K562 (cell line): Measurements from ENCODE around the gene EPM2A. TPM values are rescaled to one million over a fixed set of nuclear protein-coding genes. Genes with fewer than 3 reads are reported as not detected.

Source experiments
- ATAC-seq: fragments of 200-7000 bp; cut with Tn5 transposase; 3 replicates; pipeline ENCODE4 v1.9.1; 2020; ENCODE audit warnings: moderate library complexity
- BruUV-seq: library from RNA; stranded (reverse); fragments of 400-500 nt; replicated peaks from 2 replicates; lab custom pipeline; 2021; lab: Mats Ljungman, UMichigan
- CTCF ChIA-PET: fragments of 300-600 bp; formaldehyde crosslinking; extraction: SDS; loops from one replicate; lab custom pipeline; 2021; ENCODE audit warnings: low intra/inter-chr PET ratio; lab: Yijun Ruan, JAX
- POLR2A ChIA-PET: fragments of 300-600, 350-650 bp; sonication (Branson Sonifier 250); formaldehyde crosslinking; extraction: SDS; loops from one replicate; lab custom pipeline; 2021; ENCODE audit warnings: antibody characterized with exemption, inconsistent platforms; lab: Yijun Ruan, JAX
- DNase-seq, 4 experiments: peaks; one replicate each; pipeline versions ENCODE4 v3.0.0 to v3.0.0-alpha.2; 2011 to 2018; ENCODE audit warnings: low spot score in 3 of 4, mixed read lengths in 3 of 4; ENCODE audit errors: extremely low read depth in 1 of 4
- FAIRE-seq: peaks from 2 replicates; lab custom pipeline; 2011; peaks lifted over from hg19 to GRCh38; lab: Jason Lieb, UNC
- H2AFZ ChIP-seq: 2 replicates; pipeline ENCODE4 v1.6.0; 2011; ENCODE audit warnings: low read depth, low read length, control low read depth, inconsistent platforms
- H3K27ac ChIP-seq: fragments of 200-600 bp; 3 replicates; pipeline ENCODE4 v1.8.0; 2011; ENCODE audit warnings: low read depth, mild to moderate bottlenecking, control low read depth, inconsistent platforms, low read length, moderate library complexity, mixed read lengths; ENCODE audit errors: extremely low read depth
- H3K27me3 ChIP-seq, 2 experiments: fragments of 300-600 bp in 1 of 2; 2 replicates in 1 of 2; 3 replicates in 1 of 2; pipeline versions ENCODE4 v1.6.0 to v1.8.0; 2011; ENCODE audit warnings: inconsistent platforms in 2 of 2, low read length in 2 of 2, mild to moderate bottlenecking in 1 of 2, mixed read lengths in 1 of 2, moderate library complexity in 1 of 2; ENCODE audit not compliant: control insufficient read depth in 2 of 2, insufficient read depth in 2 of 2
- H3K36me3 ChIP-seq: fragments of 300-600 bp; 3 replicates; pipeline ENCODE4 v1.8.0; 2011; ENCODE audit warnings: mild to moderate bottlenecking, low read length, inconsistent platforms; ENCODE audit not compliant: control insufficient read depth, insufficient read depth
- H3K4me1 ChIP-seq, 2 experiments: fragments of 200-600 bp in 1 of 2; replicated peaks in 1 of 2; 2 replicates in 1 of 2; 3 replicates in 1 of 2; pipeline versions ENCODE4 v1.5.1 to v1.8.0; 2011; ENCODE audit warnings: inconsistent platforms in 2 of 2, low read length in 2 of 2, mild to moderate bottlenecking in 1 of 2, mixed read lengths in 1 of 2, moderate library complexity in 1 of 2; ENCODE audit not compliant: control insufficient read depth in 2 of 2, insufficient read depth in 2 of 2
- H3K4me2 ChIP-seq: 2 replicates; pipeline ENCODE4 v1.6.1; 2011; ENCODE audit warnings: low read length, control low read depth, inconsistent platforms, mixed read lengths; ENCODE audit not compliant: insufficient read depth
- H3K4me3 ChIP-seq: fragments of 200-600 bp; sonication (generic), shearing (Covaris generic); 2 replicates; pipeline ENCODE4 v1.5.1; 2016; ENCODE audit warnings: control low read depth, inconsistent platforms
- H3K79me2 ChIP-seq: fragments of 200-600 bp; 3 replicates; pipeline ENCODE4 v1.8.0; 2011; ENCODE audit warnings: low read length, inconsistent platforms; ENCODE audit not compliant: control insufficient read depth, insufficient read depth
- H3K9ac ChIP-seq, 2 experiments: 2 replicates each; pipeline versions ENCODE4 v1.6.0 to v1.6.1; 2011; ENCODE audit warnings: low read depth in 2 of 2, low read length in 2 of 2, control low read depth in 1 of 2, inconsistent platforms in 1 of 2, mild to moderate bottlenecking in 1 of 2, mixed read lengths in 1 of 2; ENCODE audit not compliant: insufficient read depth in 1 of 2
- H3K9me1 ChIP-seq: one replicate; pipeline ENCODE4 v1.6.0; 2011; ENCODE audit warnings: inconsistent platforms, mild to moderate bottlenecking, low read length, moderate library complexity; ENCODE audit not compliant: control insufficient read depth, insufficient read depth
- H3K9me3 ChIP-seq: replicated peaks from 2 replicates; pipeline ENCODE4 v1.5.1; 2011; ENCODE audit warnings: low read depth, low read length, inconsistent platforms; ENCODE audit not compliant: control insufficient read depth, insufficient read depth
- H4K20me1 ChIP-seq: replicated peaks from 2 replicates; pipeline ENCODE4 v1.6.1; 2011; ENCODE audit warnings: low read length, inconsistent platforms, mixed read lengths; ENCODE audit not compliant: control insufficient read depth, insufficient read depth
- CEBPB ChIP-seq: fragments of 450-650 bp; IDR thresholded peaks from 2 replicates; pipeline ENCODE4 v1.6.1; 2016; ENCODE audit warnings: missing genetic modification characterization, missing compliant biosample characterization
- E2F1 ChIP-seq: sonication (generic); formaldehyde crosslinking; IDR thresholded peaks from 2 replicates; pipeline ENCODE4 v1.8.1; 2023; ENCODE audit warnings: mild to moderate bottlenecking, missing genetic modification reagents, moderate library complexity
- ERF ChIP-seq: fragments of 450-650 bp; formaldehyde crosslinking; IDR thresholded peaks from 2 replicates; pipeline ENCODE4 v1.4.0; 2020; ENCODE audit warnings: mild to moderate bottlenecking, mixed read lengths
- FOXJ3 ChIP-seq: sonication (generic); formaldehyde crosslinking; IDR thresholded peaks from 2 replicates; pipeline ENCODE4 v1.4.0; 2020; ENCODE audit warnings: mild to moderate bottlenecking, missing genetic modification reagents
- HDAC3 ChIP-seq: fragments of 450-650 bp; IDR thresholded peaks from 2 replicates; pipeline ENCODE4 v1.6.1; 2018; ENCODE audit warnings: borderline replicate concordance, mild to moderate bottlenecking, moderate library complexity; ENCODE audit not compliant: partially characterized antibody
- ID3 ChIP-seq, 2 experiments: fragments of 250-450 bp in 1 of 2; fragments of 450-650 bp in 1 of 2; sonication (Bioruptor Pico) in 1 of 2; IDR thresholded peaks; 2 replicates each; pipeline versions ENCODE4 v1.6.1 to v1.8.0; 2016 to 2021; ENCODE audit warnings: mild to moderate bottlenecking in 2 of 2, moderate library complexity in 2 of 2, missing compliant biosample characterization in 1 of 2, missing genetic modification characterization in 1 of 2
- JUN ChIP-seq, 2 experiments: sonication (generic) in 1 of 2; formaldehyde crosslinking in 1 of 2; IDR thresholded peaks; 2 replicates each; pipeline versions ENCODE4 v1.6.1 to v1.8.0; 2012 to 2022; ENCODE audit warnings: borderline replicate concordance in 2 of 2, mild to moderate bottlenecking in 2 of 2, improper control_type of control experiment in 1 of 2, low read depth in 1 of 2, low read length in 1 of 2, missing genetic modification reagents in 1 of 2
- KLF1 ChIP-seq: fragments of 450-650 bp; IDR thresholded peaks from 2 replicates; pipeline ENCODE4 v1.6.1; 2016; ENCODE audit warnings: missing genetic modification characterization, missing compliant biosample characterization
- PHF20 ChIP-seq: fragments of 450-650 bp; IDR thresholded peaks from 2 replicates; pipeline ENCODE4 v1.6.1; 2018; ENCODE audit not compliant: partially characterized antibody
- RCOR1 ChIP-seq, 2 experiments: IDR thresholded peaks; 2 replicates each; pipeline ENCODE4 v1.6.1; 2012; ENCODE audit warnings: low read depth in 2 of 2, low read length in 2 of 2, borderline replicate concordance in 1 of 2, improper control_type of control experiment in 1 of 2
- SFPQ ChIP-seq: fragments of 200-400 bp; formaldehyde crosslinking; IDR thresholded peaks from 2 replicates; pipeline ENCODE4 v1.6.1; 2017; ENCODE audit warnings: mild to moderate bottlenecking, low read depth, low read length, moderate library complexity
- SIN3B ChIP-seq: fragments of 450-650 bp; IDR thresholded peaks from 2 replicates; pipeline ENCODE4 v1.6.1; 2017; ENCODE audit warnings: low read depth, mild to moderate bottlenecking, moderate library complexity
- SMAD1 ChIP-seq: fragments of 150-350 bp; IDR thresholded peaks from 2 replicates; pipeline ENCODE4 v1.6.1; 2014; ENCODE audit warnings: low read length, low read depth; ENCODE audit not compliant: partially characterized antibody
- SMAD3 ChIP-seq: fragments of 450-650 bp; formaldehyde crosslinking; conservative IDR thresholded peaks from 2 replicates; pipeline ENCODE4 v1.4.0; 2020; ENCODE audit warnings: mild to moderate bottlenecking
- ZBTB26 ChIP-seq: fragments of 450-650 bp; formaldehyde crosslinking; IDR thresholded peaks from 2 replicates; pipeline ENCODE4 v1.4.0; 2022; ENCODE audit warnings: missing genetic modification characterization
- ZNF217 ChIP-seq: sonication (generic); formaldehyde crosslinking; IDR thresholded peaks from 2 replicates; pipeline ENCODE4 v1.8.0; 2022; ENCODE audit warnings: mild to moderate bottlenecking, missing genetic modification reagents
- ZNF436 ChIP-seq: fragments of 250-450, 450-650 bp; sonication (Bioruptor Pico); formaldehyde crosslinking; IDR thresholded peaks from 2 replicates; pipeline ENCODE4 v1.7.0; 2020; ENCODE audit warnings: mild to moderate bottlenecking
- ZNF583 ChIP-seq: fragments of 250-450 bp; sonication (Bioruptor Pico); IDR thresholded peaks from 2 replicates; pipeline ENCODE4 v1.4.0; 2020
- WGBS: fragments of 100-300 bp; shearing (Covaris generic); methylation state at CpG from one replicate; pipeline ENCODE4 v1.1.6; 2016; ENCODE audit warnings: low coverage, mixed read lengths; ENCODE audit not compliant: insufficient coverage; ENCODE audit errors: missing lambda C conversion rate; 5-methylcytosine and 5-hydroxymethylcytosine counted together
- in situ Hi-C: fragments of 300-500 bp; cut with MboI; formaldehyde crosslinking; loops from 4 replicates; pipeline ENCODE4 v1.15.0; 2018; ENCODE audit warnings: inconsistent platforms, mixed read lengths
- intact Hi-C: fragments of 100-400 bp; cut with micrococcal nuclease; formaldehyde crosslinking; loops from 2 replicates; pipeline ENCODE4 v1.14.2; 2022
- polyA plus RNA-seq, 8 experiments: library from polyadenylated mRNA; depleted of rRNA in 4 of 8; stranded (reverse) in 5 of 8; unstranded in 3 of 8; fragments of >200 nt; fragmentation: Nextera tagmentation in 2 of 8; fragmentation: Illumina TruSeq in 1 of 8; extraction: Ambion mirVana in 2 of 8; extraction: Trizol in 1 of 8; gene quantifications; 2 replicates each; pipeline versions ENCODE4 v1.2.1 to v1.2.3, GENCODE V29; 2011 to 2014; ENCODE audit warnings: inconsistent platforms in 1 of 8, missing spikeins in 1 of 8
- total RNA-seq, 7 experiments: library from RNA; depleted of rRNA in 6 of 7; stranded (reverse); fragments of >200 nt in 6 of 7; fragmentation: Illumina TruSeq in 2 of 7; extraction: Trizol in 2 of 7; gene quantifications; 2 replicates each; pipeline versions ENCODE4 v1.2.1 to v1.2.3, GENCODE V29; 2011 to 2021; ENCODE audit warnings: low replicate concordance in 1 of 7

The EPM2A gene
- total and polyA plus RNA-seq, 9 of the 15 experiments (the other 6 are each of a cell fraction or from before 2014, with no cell fraction given): 0.35 to 5.3 (median 2.5) TPM

- no peak for FAIRE-seq
- no peak overlapping the region for H3K4me3 ChIP-seq
- no TSS peak for BruUV-seq
- CTCF ChIA-PET: no interaction called here
- in situ Hi-C loops (no loop called here), intact Hi-C loops (no loop called here)
- no peaks in the 10 kb centered on the region for H3K9me1 ChIP-seq
- H3K27ac ChIP-seq: no peak overlapping the region
- no peaks in the 10 kb centered on the region for H4K20me1 ChIP-seq
- H3K79me2 ChIP-seq: no peaks in the 10 kb centered on the region
- no peaks in the 10 kb centered on the region for H3K9me3 ChIP-seq
- WGBS: 29% methylated on average over 3 of the region's 3 CpGs
- H3K36me3 ChIP-seq: no peaks in the 10 kb centered on the region
- no peak overlapping the region for H2AFZ ChIP-seq
- no peak overlapping the region for H3K9ac ChIP-seq
- ATAC-seq: no peak
- H3K4me2 ChIP-seq: no peak overlapping the region
- no peaks in the 10 kb centered on the region for H3K4me1 ChIP-seq
- no peak for DNase-seq
- POLR2A ChIA-PET: no interaction called here
- no peaks in the 10 kb centered on the region for H3K27me3 ChIP-seq
- TF ChIP-seq JUN (IDR thresholded peaks at IDR 0.05; ENCODE audit: borderline replicate concordance, low read depth, low read length) (no peak), JUN (CRISPR knock-in tag; IDR thresholded peaks at IDR 0.05; ENCODE audit: borderline replicate concordance) (no peak), CEBPB (no peak), SFPQ (no peak), KLF1 (tag) (no peak), ID3 (CRISPR knock-in tag; IDR thresholded peaks at IDR 0.05) (no peak), ID3 (tag; IDR thresholded peaks at IDR 0.05) (no peak), SMAD1 (no peak), ZNF583 (CRISPR knock-in tag) (no peak), ZBTB26 (CRISPR knock-in tag) (no peak), PHF20 (no peak), FOXJ3 (CRISPR knock-in tag) (no peak), HDAC3 (no peak), ZNF436 (CRISPR knock-in tag) (no peak), ZNF217 (CRISPR knock-in tag) (no peak), RCOR1 (IDR thresholded peaks at IDR 0.05; ENCODE audit: borderline replicate concordance in 1 of 2, low read depth in 2 of 2, low read length in 2 of 2) (no peak), ERF (no peak), E2F1 (CRISPR knock-in tag) (no peak), SIN3B (no peak), SMAD3 (CRISPR knock-in tag) (no peak)
Measured at GRCh38 chr6:145721144-145721543, 14.2 kb downstream of the EPM2A start.
